Ishikawa (cell line): Measurements from ENCODE around the gene TRIM71.

Experiments used
- CEBPB ChIP-seq: IDR thresholded peaks from 2 replicates; pipeline ENCODE4 v1.6.1; 2012
- CREB1 ChIP-seq: IDR thresholded peaks from 2 replicates; pipeline ENCODE4 v1.6.1; 2012; ENCODE audit warnings: low read depth
- EGR1 ChIP-seq: IDR thresholded peaks from 2 replicates; pipeline ENCODE4 v1.6.1; 2012
- EP300 ChIP-seq: IDR thresholded peaks from 2 replicates; pipeline ENCODE4 v1.6.1; 2012; ENCODE audit warnings: borderline replicate concordance
- RAD21 ChIP-seq: IDR thresholded peaks from 2 replicates; pipeline ENCODE4 v1.6.1; 2012; ENCODE audit warnings: low read depth
- TAF1 ChIP-seq: IDR thresholded peaks from 2 replicates; pipeline ENCODE4 v1.6.1; 2012; ENCODE audit warnings: low read depth, mild to moderate bottlenecking
- TCF12 ChIP-seq: IDR thresholded peaks from 2 replicates; pipeline ENCODE4 v1.6.1; 2012; ENCODE audit warnings: low read depth
- TEAD4 ChIP-seq: IDR thresholded peaks from 2 replicates; pipeline ENCODE4 v1.6.1; 2012
- YY1 ChIP-seq: IDR thresholded peaks from 2 replicates; pipeline ENCODE4 v1.6.1; 2012; ENCODE audit warnings: low read depth
- TF ChIP-seq, protein P1 (sequence below): IDR thresholded peaks from 2 replicates; pipeline ENCODE4 v1.6.1; 2012
- TF ChIP-seq, protein P2 (sequence below): IDR thresholded peaks from 2 replicates; pipeline ENCODE4 v1.6.1; 2012
- TF ChIP-seq, protein P3 (sequence below): IDR thresholded peaks from 2 replicates; pipeline ENCODE4 v1.6.1; 2012; ENCODE audit warnings: low read depth, mild to moderate bottlenecking

DNA sequence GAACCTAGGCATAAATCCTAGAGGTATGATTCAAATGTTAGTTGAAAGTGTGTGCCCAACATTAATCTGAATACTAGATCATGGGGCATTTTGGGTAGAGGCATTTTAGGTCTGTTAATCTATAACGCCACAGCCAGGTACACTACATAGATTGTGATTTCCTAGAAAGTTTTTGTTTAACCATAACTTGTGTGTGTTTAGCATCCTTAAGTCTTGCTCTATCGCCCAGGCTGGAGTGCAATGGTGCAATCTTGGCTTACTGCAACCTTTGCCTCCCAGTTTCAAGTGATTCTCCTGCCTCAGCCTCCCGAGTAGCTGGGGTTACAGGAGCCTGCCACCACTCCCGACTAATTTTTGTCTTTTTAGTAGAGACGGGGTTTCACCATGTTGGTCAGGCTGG lies 59.1 kb downstream of the TRIM71 start:
- no peak for TF ChIP-seq EP300
- TF ChIP-seq, protein P1, sequence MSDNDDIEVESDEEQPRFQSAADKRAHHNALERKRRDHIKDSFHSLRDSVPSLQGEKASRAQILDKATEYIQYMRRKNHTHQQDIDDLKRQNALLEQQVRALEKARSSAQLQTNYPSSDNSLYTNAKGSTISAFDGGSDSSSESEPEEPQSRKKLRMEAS, result no peak
- TF ChIP-seq, protein P2, sequence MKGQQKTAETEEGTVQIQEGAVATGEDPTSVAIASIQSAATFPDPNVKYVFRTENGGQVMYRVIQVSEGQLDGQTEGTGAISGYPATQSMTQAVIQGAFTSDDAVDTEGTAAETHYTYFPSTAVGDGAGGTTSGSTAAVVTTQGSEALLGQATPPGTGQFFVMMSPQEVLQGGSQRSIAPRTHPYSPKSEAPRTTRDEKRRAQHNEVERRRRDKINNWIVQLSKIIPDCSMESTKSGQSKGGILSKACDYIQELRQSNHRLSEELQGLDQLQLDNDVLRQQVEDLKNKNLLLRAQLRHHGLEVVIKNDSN, result no peak
- TF ChIP-seq, protein P3, sequence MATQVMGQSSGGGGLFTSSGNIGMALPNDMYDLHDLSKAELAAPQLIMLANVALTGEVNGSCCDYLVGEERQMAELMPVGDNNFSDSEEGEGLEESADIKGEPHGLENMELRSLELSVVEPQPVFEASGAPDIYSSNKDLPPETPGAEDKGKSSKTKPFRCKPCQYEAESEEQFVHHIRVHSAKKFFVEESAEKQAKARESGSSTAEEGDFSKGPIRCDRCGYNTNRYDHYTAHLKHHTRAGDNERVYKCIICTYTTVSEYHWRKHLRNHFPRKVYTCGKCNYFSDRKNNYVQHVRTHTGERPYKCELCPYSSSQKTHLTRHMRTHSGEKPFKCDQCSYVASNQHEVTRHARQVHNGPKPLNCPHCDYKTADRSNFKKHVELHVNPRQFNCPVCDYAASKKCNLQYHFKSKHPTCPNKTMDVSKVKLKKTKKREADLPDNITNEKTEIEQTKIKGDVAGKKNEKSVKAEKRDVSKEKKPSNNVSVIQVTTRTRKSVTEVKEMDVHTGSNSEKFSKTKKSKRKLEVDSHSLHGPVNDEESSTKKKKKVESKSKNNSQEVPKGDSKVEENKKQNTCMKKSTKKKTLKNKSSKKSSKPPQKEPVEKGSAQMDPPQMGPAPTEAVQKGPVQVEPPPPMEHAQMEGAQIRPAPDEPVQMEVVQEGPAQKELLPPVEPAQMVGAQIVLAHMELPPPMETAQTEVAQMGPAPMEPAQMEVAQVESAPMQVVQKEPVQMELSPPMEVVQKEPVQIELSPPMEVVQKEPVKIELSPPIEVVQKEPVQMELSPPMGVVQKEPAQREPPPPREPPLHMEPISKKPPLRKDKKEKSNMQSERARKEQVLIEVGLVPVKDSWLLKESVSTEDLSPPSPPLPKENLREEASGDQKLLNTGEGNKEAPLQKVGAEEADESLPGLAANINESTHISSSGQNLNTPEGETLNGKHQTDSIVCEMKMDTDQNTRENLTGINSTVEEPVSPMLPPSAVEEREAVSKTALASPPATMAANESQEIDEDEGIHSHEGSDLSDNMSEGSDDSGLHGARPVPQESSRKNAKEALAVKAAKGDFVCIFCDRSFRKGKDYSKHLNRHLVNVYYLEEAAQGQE, result no peak
- TF ChIP-seq TEAD4, result no peak
- TF ChIP-seq CEBPB, result no peak
- TF ChIP-seq CREB1, result no peak
- no peak for TF ChIP-seq EGR1
- TF ChIP-seq RAD21, result no peak
- TF ChIP-seq TAF1, result no peak
- TF ChIP-seq YY1, result no peak
- no peak for TF ChIP-seq TCF12
